Stimulated activated CD4-positive, alpha-beta T cell treated with anti-CD3 and anti-CD28 coated beads, Interleukin-2, amount 100 ng/mL, for 48 hours (primary cell): ENCODE measurements around the gene CENPX.

Experiments
- DNase-seq, 2 donors: peaks; one replicate each; pipeline ENCODE4 v3.0.0-alpha.2; 2020

The CENPX gene

GRCh38 chr17:82021900-82022309, 773 bp downstream of the CENPX start:
- DNase-seq: no peak

GRCh38 chr17:82021107-82021899, 1.4 kb downstream of the CENPX start:
- DNase-seq: no peak

GRCh38 chr17:82020572-82021106, 2.0 kb downstream of the CENPX start:
- no peak for DNase-seq

- DNase-seq: peak; percentile 70 to 75
Measured at GRCh38 chr17:82019690-82020571, 2.7 kb downstream of the CENPX start.

- DNase-seq: no peak
Measured at GRCh38 chr17:82018989-82019689, 3.5 kb downstream of the CENPX start.

- no peak for DNase-seq
Measured at GRCh38 chr17:82018152-82018988, 4.3 kb downstream of the CENPX start.

- no peak for DNase-seq
Measured at GRCh38 chr17:82017612-82018151, 5.0 kb downstream of the CENPX start.

- no peak for DNase-seq
Measured at GRCh38 chr17:82016875-82017459, 5.7 kb downstream of the CENPX start.

- no peak for DNase-seq
Measured at GRCh38 chr17:82016061-82016874, 6.4 kb downstream of the CENPX start.

GRCh38 chr17:82015311-82015971, 7.2 kb downstream of the CENPX start:
- DNase-seq: no peak

- no peak for DNase-seq
Measured at GRCh38 chr17:82014971-82015310, 7.7 kb downstream of the CENPX start.

GRCh38 chr17:82014432-82014831, 8.2 kb downstream of the CENPX start:
- DNase-seq: no peak

- no peak for DNase-seq
Measured at GRCh38 chr17:82013772-82014321, 8.8 kb downstream of the CENPX start.

- DNase-seq: no peak
Measured at GRCh38 chr17:82013341-82013740, 9.3 kb downstream of the CENPX start.

- no peak for DNase-seq
Measured at GRCh38 chr17:82012640-82013295, 9.9 kb downstream of the CENPX start.

GRCh38 chr17:82012261-82012639, 10.4 kb downstream of the CENPX start:
- DNase-seq: no peak

- DNase-seq: no peak
Measured at GRCh38 chr17:82011617-82012187, 11.0 kb downstream of the CENPX start.

- DNase-seq: no peak
Measured at GRCh38 chr17:82010575-82011525, 11.8 kb downstream of the CENPX start.
